MG63 (cell line): Measurements from ENCODE around the gene CFAP46. TPM values are rescaled to one million over a fixed set of nuclear protein-coding genes. Genes with fewer than 3 reads are reported as not detected.

Source experiments
- total RNA-seq: library from RNA; depleted of rRNA; stranded (reverse); fragments of >200 nt; shearing (Covaris generic); gene quantifications from 2 replicates; pipeline ENCODE4 v1.2.3, GENCODE V29; 2014; ENCODE audit warnings: low replicate concordance; rRNA removed

The CFAP46 gene
- total RNA-seq, 1 experiment from 2014 or later: 0.33 TPM

Other genes starting within 250 kb of the CFAP46 start
- gene NKX6-2, start 156.4 kb downstream of the CFAP46 start, total RNA-seq: not detected in 2 replicates
- gene ADGRA1, start 145.4 kb upstream of the CFAP46 start, total RNA-seq: not detected in 2 replicates
- gene KNDC1, start 217.6 kb upstream of the CFAP46 start, total RNA-seq: 0.92 and 1.5 TPM in 2 replicates